ENCODE results near the gene EXOC3L1. TPM values are rescaled to one million over a fixed set of nuclear protein-coding genes. Genes with fewer than 3 reads are reported as not detected.

Gene EXOC3L1
- total RNA-seq, 2 experiments from 2014 or later: not detected

DNA sequence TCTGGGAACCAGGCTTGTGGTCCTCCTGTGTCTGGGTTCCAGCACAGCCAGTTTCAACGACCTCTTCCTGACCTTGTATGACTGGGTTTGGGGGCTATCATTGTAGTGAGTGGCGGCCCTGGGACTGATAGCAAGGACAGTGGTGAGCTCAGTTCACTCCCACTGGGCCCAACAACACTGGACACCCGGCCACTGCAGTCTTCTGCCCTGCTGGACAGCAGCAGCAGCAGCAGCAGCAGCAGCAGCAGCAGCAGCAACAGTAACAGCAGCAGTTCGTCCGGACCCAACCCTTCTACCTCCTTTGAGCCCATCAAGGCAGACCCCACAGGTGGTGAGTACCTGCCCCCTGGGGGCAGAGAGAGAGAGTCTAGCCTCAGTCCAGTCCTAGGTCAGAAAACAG is 5.7 kb upstream of the EXOC3L1 start:
- no peak for TF ChIP-seq EZH2phosphoT487 (IDR thresholded peaks at IDR 0.05; ENCODE audit: borderline replicate concordance, low read depth, low read length)
- no peak overlapping the region for H3K4me2 ChIP-seq (ENCODE audit: low read length)

DNA sequence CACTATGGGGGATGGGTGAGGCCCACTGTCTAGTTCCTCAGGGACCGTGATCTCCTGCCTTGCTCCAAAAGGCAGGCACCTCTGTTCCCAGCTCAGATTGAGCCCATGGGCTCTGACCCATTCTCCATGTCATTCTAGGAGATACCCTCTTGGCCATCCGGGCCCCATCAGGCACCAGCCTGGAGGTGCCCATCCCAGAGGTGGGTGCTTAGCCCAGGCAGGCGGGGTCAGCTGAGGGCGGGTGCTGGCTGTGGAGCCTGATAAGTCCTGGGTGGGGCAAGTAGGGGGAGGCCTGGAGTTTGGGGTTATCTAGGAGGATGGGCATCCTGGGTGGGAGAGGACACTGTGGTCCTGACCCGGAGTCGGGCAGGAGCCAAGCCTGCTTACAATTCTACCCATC is 4.3 kb upstream of the EXOC3L1 start:
- TF ChIP-seq, protein P1, sequence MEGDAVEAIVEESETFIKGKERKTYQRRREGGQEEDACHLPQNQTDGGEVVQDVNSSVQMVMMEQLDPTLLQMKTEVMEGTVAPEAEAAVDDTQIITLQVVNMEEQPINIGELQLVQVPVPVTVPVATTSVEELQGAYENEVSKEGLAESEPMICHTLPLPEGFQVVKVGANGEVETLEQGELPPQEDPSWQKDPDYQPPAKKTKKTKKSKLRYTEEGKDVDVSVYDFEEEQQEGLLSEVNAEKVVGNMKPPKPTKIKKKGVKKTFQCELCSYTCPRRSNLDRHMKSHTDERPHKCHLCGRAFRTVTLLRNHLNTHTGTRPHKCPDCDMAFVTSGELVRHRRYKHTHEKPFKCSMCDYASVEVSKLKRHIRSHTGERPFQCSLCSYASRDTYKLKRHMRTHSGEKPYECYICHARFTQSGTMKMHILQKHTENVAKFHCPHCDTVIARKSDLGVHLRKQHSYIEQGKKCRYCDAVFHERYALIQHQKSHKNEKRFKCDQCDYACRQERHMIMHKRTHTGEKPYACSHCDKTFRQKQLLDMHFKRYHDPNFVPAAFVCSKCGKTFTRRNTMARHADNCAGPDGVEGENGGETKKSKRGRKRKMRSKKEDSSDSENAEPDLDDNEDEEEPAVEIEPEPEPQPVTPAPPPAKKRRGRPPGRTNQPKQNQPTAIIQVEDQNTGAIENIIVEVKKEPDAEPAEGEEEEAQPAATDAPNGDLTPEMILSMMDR (conservative IDR thresholded peaks at IDR 0.05; ENCODE audit: low read length): no peak
- TF ChIP-seq EZH2phosphoT487 (IDR thresholded peaks at IDR 0.05; ENCODE audit: borderline replicate concordance, low read depth, low read length): no peak
- peaks cover 9% of the 10 kb centered on the region; the same call in 1 of the 2 replicates for H4K20me1 ChIP-seq (ENCODE audit: insufficient read depth, low read length)
- no peaks in the 10 kb centered on the region for H3K9me2 ChIP-seq (ENCODE audit: insufficient read depth, low read length)
- intact Hi-C loops (cut with micrococcal nuclease; ENCODE audit: unreplicated experiment): no loop called here
- H3K27ac ChIP-seq (ENCODE audit: low read depth, low read length, poor library complexity, severe bottlenecking): no peak overlapping the region
- H3K4me3 ChIP-seq (ENCODE audit: low read depth, low read length, poor library complexity, severe bottlenecking): no peak overlapping the region
- H3K79me2 ChIP-seq (ENCODE audit: insufficient read depth, low read depth, low read length): peaks cover 22% of the 10 kb centered on the region
- POLR2A ChIA-PET: no interaction called here
- peaks cover 19% of the 10 kb centered on the region for H3K4me1 ChIP-seq (ENCODE audit: insufficient read depth, low read length, poor library complexity, severe bottlenecking)
- no TSS peak for BruUV-seq (replicated peaks)
- CTCF ChIA-PET (ENCODE audit: unreplicated experiment): no interaction called here
- H3K36me3 ChIP-seq (ENCODE audit: insufficient read depth, low read length): peaks cover 70% of the 10 kb centered on the region
- no peaks in the 10 kb centered on the region for H3K9me3 ChIP-seq (ENCODE audit: low read length)
- 0 out of 2 replicates have a peak overlapping the region, but pooled peaks have one; percentile 86 for H3K4me2 ChIP-seq (ENCODE audit: low read length)
- H2AFZ ChIP-seq (ENCODE audit: low read length): no peak overlapping the region
- no peak for DNase-seq (ENCODE audit: low spot score)

More for the DNA sequence above, 5.7 kb upstream of the EXOC3L1 start:
- Histone ChIP-seq H3K4me3 (ENCODE audit: low read depth, low read length, poor library complexity, severe bottlenecking) (no peak overlapping the region), H4K20me1 (ENCODE audit: insufficient read depth, low read length) (peaks cover 9% of the 10 kb centered on the region; the same call in 1 of the 2 replicates), H3K36me3 (ENCODE audit: insufficient read depth, low read length) (peaks cover 83% of the 10 kb centered on the region), H3K9me2 (ENCODE audit: insufficient read depth, low read length) (no peaks in the 10 kb centered on the region), H3K79me2 (ENCODE audit: insufficient read depth, low read depth, low read length) (peaks cover 22% of the 10 kb centered on the region), H3K27ac (ENCODE audit: low read depth, low read length, poor library complexity, severe bottlenecking) (no peak overlapping the region), H3K4me1 (ENCODE audit: insufficient read depth, low read length, poor library complexity, severe bottlenecking) (peaks cover 19% of the 10 kb centered on the region), H3K9me3 (ENCODE audit: low read length) (no peaks in the 10 kb centered on the region), H2AFZ (ENCODE audit: low read length) (no peak overlapping the region)
- no peak for DNase-seq (ENCODE audit: low spot score)
- no TSS peak for BruUV-seq (replicated peaks)
- CTCF ChIA-PET (ENCODE audit: unreplicated experiment): no interaction called here
- POLR2A ChIA-PET: interaction anchor here (0.7 to 1.1 kb wide), 2 partner anchors 31 to 100 kb away, joined by 3 read pairs; no protein-coding TSS in a partner anchor
- intact Hi-C loops (cut with micrococcal nuclease; ENCODE audit: unreplicated experiment): no loop called here

DNA sequence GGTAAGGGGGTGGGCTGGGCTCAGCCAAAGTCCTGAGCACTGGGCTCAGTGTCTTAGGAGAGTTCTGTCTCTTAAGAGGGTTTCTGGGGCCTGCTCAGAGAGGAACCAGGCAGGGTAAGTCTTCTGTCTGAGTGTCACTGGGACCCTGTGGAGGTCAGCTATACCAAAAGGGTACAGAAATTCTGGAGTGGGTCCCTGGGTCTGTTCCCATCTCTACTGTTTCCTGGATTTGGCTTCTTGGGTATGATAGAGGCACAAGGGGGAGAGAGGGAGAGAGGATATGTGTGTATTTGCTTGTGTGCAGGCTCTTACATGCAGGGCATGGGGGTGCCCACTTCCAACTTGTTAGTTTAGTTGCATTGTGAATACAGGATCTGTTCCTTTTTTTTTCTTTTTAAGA is 3.6 kb upstream of the EXOC3L1 start:
- Histone ChIP-seq H3K79me2 (ENCODE audit: insufficient read depth, low read depth, low read length) (peaks cover 22% of the 10 kb centered on the region), H3K9me3 (ENCODE audit: low read length) (no peaks in the 10 kb centered on the region), H3K36me3 (ENCODE audit: insufficient read depth, low read length) (peaks cover 64% of the 10 kb centered on the region), H3K4me2 (ENCODE audit: low read length) (peak overlapping the region; percentile 86), H4K20me1 (ENCODE audit: insufficient read depth, low read length) (peaks cover 9% of the 10 kb centered on the region; the same call in 1 of the 2 replicates), H2AFZ (ENCODE audit: low read length) (no peak overlapping the region), H3K9me2 (ENCODE audit: insufficient read depth, low read length) (no peaks in the 10 kb centered on the region), H3K27ac (ENCODE audit: low read depth, low read length, poor library complexity, severe bottlenecking) (no peak overlapping the region), H3K4me1 (ENCODE audit: insufficient read depth, low read length, poor library complexity, severe bottlenecking) (peaks cover 19% of the 10 kb centered on the region), H3K4me3 (ENCODE audit: low read depth, low read length, poor library complexity, severe bottlenecking) (peak overlapping the region; percentile 98)
- POLR2A ChIA-PET: interaction anchor here (0.5 to 0.7 kb wide), 2 partner anchors 23 to 24 kb away, joined by 3 to 4 read pairs; no protein-coding TSS in a partner anchor
- CTCF ChIA-PET (ENCODE audit: unreplicated experiment): interaction anchor here (0.6 kb wide), 1 partner anchor 52 kb away, joined by 4 read pairs; no protein-coding TSS in a partner anchor
- BruUV-seq (replicated peaks): no TSS peak
- TF ChIP-seq, protein P1 (conservative IDR thresholded peaks at IDR 0.05; ENCODE audit: low read length): no peak
- TF ChIP-seq EZH2phosphoT487 (IDR thresholded peaks at IDR 0.05; ENCODE audit: borderline replicate concordance, low read depth, low read length): no peak
- intact Hi-C loops (cut with micrococcal nuclease; ENCODE audit: unreplicated experiment): loop anchor here (2.0 kb wide), 2 partner anchors 33 to 53 kb away; partner anchors contain the start of genes FHOD1 and TMEM208
- no peak for DNase-seq (ENCODE audit: low spot score)

Measured in OCI-LY7 (cell line).